ENCODE data around the gene MXD4.

Gene MXD4

GRCh38 chr4:2257361-2258081 lies 4.4 kb downstream of the MXD4 start:
- in situ Hi-C loops (cut with HindIII; ENCODE audit: low pct_ligation_motif_present, low sequenced_read_pairs): no loop called here
- no peak overlapping the region for H3K27ac ChIP-seq
- DNase-seq: no peak
- H3K36me3 ChIP-seq (replicated peaks): peaks cover 23% of the 10 kb centered on the region
- no peaks in the 10 kb centered on the region for H3K27me3 ChIP-seq (replicated peaks)
- TF ChIP-seq CTCF (IDR thresholded peaks at IDR 0.05; ENCODE audit: low read depth, low read length, missing control alignments): no peak
- H3K4me3 ChIP-seq (ENCODE audit: low read depth, low read length): no peak overlapping the region

DNA sequence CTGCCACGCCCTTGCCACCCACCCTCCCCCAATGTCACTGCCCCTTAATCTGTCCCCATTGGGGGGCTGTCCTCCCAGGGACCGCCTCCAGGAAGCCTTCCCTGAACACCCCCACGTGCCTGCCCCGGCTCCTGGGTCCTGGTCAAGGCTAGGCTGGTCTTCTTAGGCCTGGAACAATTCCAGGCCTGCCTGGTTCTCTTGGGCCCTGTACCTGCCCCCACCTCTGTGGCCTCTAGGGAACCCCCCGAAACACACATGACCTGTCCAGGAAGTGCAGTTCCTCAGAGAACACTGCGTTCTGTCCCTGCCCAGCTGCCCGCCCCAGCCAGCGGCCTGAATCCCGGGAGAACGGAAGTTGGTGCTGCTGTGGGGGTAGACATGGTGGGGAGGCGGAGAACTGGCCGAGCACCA lies 5.1 kb downstream of the MXD4 start:
- Histone ChIP-seq H3K4me3 (ENCODE audit: low read depth, low read length) (no peak overlapping the region), H3K36me3 (replicated peaks) (peaks cover 23% of the 10 kb centered on the region), H3K27ac (no peak overlapping the region), H3K27me3 (replicated peaks) (no peaks in the 10 kb centered on the region)
- in situ Hi-C loops (cut with HindIII; ENCODE audit: low pct_ligation_motif_present, low sequenced_read_pairs): no loop called here
- DNase-seq: no peak
- no peak for TF ChIP-seq CTCF (IDR thresholded peaks at IDR 0.05; ENCODE audit: low read depth, low read length, missing control alignments)

DNA sequence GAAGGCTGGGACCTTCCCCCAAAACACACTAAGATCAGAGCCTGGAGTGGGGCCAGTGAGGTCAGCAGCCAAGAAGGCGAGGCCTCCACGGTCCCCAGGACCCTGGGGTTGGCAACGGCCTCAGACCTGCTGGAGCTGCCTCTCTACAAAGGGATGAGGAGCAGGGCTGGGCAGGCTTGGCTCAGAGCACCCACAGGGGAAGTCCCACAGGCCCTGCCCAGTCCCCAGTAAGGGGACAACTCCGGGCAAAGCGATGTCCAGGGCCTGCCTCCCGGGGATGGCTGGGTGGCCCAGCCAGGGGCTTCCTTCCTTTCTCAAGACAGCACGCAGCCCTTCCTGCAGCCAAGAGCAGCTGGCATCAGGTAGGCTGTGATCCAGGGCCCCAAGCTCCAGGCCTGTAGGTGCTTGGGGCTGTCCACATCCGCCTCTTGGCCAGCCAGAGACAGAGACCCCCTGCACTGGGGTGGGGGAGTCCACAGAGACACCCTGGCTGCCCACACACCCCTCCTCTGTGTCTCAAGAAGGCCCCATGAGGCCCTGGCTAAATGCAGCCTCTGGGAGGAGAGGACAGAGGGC lies 5.7 kb downstream of the MXD4 start:
- no peak for DNase-seq
- no peak for TF ChIP-seq CTCF (IDR thresholded peaks at IDR 0.05; ENCODE audit: low read depth, low read length, missing control alignments)
- Histone ChIP-seq H3K4me3 (ENCODE audit: low read depth, low read length) (no peak overlapping the region), H3K36me3 (replicated peaks) (peaks cover 24% of the 10 kb centered on the region), H3K27ac (no peak overlapping the region), H3K27me3 (replicated peaks) (no peaks in the 10 kb centered on the region)
- in situ Hi-C loops (cut with HindIII; ENCODE audit: low pct_ligation_motif_present, low sequenced_read_pairs): no loop called here

GRCh38 chr4:2255501-2256155 lies 6.3 kb downstream of the MXD4 start:
- Histone ChIP-seq H3K36me3 (replicated peaks) (peaks cover 30% of the 10 kb centered on the region), H3K27me3 (replicated peaks) (no peaks in the 10 kb centered on the region), H3K4me3 (ENCODE audit: low read depth, low read length) (no peak overlapping the region), H3K27ac (no peak overlapping the region)
- in situ Hi-C loops (cut with HindIII; ENCODE audit: low pct_ligation_motif_present, low sequenced_read_pairs): no loop called here
- TF ChIP-seq CTCF (IDR thresholded peaks at IDR 0.05; ENCODE audit: low read depth, low read length, missing control alignments): peak; percentile 5
- no peak for DNase-seq

GRCh38 chr4:2254665-2255500 lies 7.0 kb downstream of the MXD4 start:
- DNase-seq: no peak
- in situ Hi-C loops (cut with HindIII; ENCODE audit: low pct_ligation_motif_present, low sequenced_read_pairs): no loop called here
- no peak overlapping the region for H3K4me3 ChIP-seq (ENCODE audit: low read depth, low read length)
- peaks cover 37% of the 10 kb centered on the region for H3K36me3 ChIP-seq (replicated peaks)
- no peaks in the 10 kb centered on the region for H3K27me3 ChIP-seq (replicated peaks)
- TF ChIP-seq CTCF (IDR thresholded peaks at IDR 0.05; ENCODE audit: low read depth, low read length, missing control alignments): no peak
- no peak overlapping the region for H3K27ac ChIP-seq

All from brain microvascular endothelial cell (primary cell).